GM18873 (cell line): ENCODE measurements around the gene TMEM235.

Experiments
- ATAC-seq: cut with Tn5 transposase; IDR thresholded peaks from one replicate; pipeline ENCODE4 v1.9.1; 2021; ENCODE audit warnings: mild to moderate bottlenecking, moderate library complexity, moderate number of reproducible peaks; ENCODE audit not compliant: unreplicated experiment, low FRiP score

The TMEM235 gene

GRCh38 chr17:78268191-78268874, 36.9 kb downstream of the TMEM235 start:
- no peak for ATAC-seq

- no peak for ATAC-seq
Measured at GRCh38 chr17:78268951-78269905, 37.8 kb downstream of the TMEM235 start.

GRCh38 chr17:78269955-78270381, 38.5 kb downstream of the TMEM235 start:
- ATAC-seq, result no peak

GRCh38 chr17:78271419-78272170, 40.2 kb downstream of the TMEM235 start:
- no peak for ATAC-seq

- ATAC-seq, result no peak
Measured at GRCh38 chr17:78272181-78272913, 40.9 kb downstream of the TMEM235 start.

GRCh38 chr17:78272914-78273258, 41.5 kb downstream of the TMEM235 start:
- no peak for ATAC-seq

- ATAC-seq, result no peak
Measured at GRCh38 chr17:78273813-78274212, 42.4 kb downstream of the TMEM235 start.

- ATAC-seq, result no peak
Measured at GRCh38 chr17:78275355-78275754, 43.9 kb downstream of the TMEM235 start.

- ATAC-seq, result no peak
Measured at GRCh38 chr17:78276098-78276887, 44.9 kb downstream of the TMEM235 start.

- no peak for ATAC-seq
Measured at GRCh38 chr17:78278139-78278741, 46.8 kb downstream of the TMEM235 start.

GRCh38 chr17:78279360-78279990, 48.0 kb downstream of the TMEM235 start:
- no peak for ATAC-seq

GRCh38 chr17:78281249-78281845, 49.9 kb downstream of the TMEM235 start:
- no peak for ATAC-seq

GRCh38 chr17:78284146-78284545, 52.7 kb downstream of the TMEM235 start:
- no peak for ATAC-seq

- ATAC-seq, result no peak
Measured at GRCh38 chr17:78289004-78289403, 57.6 kb downstream of the TMEM235 start.

GRCh38 chr17:78289802-78290363, 58.5 kb downstream of the TMEM235 start:
- no peak for ATAC-seq
